ENCODE measurements around the gene SMC1B. TPM values are rescaled to one million over a fixed set of nuclear protein-coding genes. Genes with fewer than 3 reads are reported as not detected.

The SMC1B gene, protein sequence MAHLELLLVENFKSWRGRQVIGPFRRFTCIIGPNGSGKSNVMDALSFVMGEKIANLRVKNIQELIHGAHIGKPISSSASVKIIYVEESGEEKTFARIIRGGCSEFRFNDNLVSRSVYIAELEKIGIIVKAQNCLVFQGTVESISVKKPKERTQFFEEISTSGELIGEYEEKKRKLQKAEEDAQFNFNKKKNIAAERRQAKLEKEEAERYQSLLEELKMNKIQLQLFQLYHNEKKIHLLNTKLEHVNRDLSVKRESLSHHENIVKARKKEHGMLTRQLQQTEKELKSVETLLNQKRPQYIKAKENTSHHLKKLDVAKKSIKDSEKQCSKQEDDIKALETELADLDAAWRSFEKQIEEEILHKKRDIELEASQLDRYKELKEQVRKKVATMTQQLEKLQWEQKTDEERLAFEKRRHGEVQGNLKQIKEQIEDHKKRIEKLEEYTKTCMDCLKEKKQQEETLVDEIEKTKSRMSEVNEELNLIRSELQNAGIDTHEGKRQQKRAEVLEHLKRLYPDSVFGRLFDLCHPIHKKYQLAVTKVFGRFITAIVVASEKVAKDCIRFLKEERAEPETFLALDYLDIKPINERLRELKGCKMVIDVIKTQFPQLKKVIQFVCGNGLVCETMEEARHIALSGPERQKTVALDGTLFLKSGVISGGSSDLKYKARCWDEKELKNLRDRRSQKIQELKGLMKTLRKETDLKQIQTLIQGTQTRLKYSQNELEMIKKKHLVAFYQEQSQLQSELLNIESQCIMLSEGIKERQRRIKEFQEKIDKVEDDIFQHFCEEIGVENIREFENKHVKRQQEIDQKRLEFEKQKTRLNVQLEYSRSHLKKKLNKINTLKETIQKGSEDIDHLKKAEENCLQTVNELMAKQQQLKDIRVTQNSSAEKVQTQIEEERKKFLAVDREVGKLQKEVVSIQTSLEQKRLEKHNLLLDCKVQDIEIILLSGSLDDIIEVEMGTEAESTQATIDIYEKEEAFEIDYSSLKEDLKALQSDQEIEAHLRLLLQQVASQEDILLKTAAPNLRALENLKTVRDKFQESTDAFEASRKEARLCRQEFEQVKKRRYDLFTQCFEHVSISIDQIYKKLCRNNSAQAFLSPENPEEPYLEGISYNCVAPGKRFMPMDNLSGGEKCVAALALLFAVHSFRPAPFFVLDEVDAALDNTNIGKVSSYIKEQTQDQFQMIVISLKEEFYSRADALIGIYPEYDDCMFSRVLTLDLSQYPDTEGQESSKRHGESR
- total RNA-seq: not detected

DNA sequence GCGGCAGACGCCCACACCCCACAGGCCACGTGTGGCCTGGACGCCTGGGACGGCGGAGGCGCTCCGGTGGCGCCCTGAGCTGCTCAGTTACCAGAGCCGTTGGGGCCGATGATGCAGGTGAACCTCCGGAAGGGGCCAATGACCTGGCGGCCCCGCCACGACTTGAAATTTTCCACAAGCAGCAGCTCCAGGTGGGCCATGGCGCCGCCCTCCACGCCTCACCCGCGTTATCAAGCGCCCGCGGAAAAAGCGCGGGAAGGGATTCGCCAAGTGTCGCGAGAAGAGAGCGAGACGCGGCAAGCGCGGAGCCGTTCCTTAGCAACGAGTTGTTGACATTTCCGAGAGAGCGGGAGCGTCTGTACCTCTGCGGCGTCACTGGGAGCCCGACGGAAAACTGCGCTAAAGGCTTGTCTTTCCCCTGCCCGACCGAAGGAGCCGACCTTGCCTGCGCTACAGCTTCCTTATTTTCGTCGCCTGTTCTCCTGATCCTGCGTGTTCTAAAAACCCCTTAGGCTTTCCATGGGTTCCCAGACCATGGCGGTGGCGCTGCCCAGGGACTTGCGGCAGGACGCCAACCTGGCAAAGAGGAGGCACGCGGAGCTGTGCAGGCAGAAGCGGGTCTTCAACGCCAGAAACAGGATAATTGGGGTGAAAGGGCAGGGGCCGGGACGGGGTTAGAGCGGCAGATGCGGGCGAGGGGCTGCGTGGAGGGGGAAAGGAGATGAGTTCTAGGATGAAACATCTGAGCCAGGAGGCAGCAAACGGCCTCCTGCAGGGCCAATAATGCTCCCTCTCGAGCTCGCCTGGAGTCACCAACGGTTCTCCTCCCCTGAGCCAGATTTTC is at the start of gene SMC1B, which contains the start of gene RIBC2:
SMC1B (minus strand) TSS at position 232 of the 844 bp plus-strand sequence; CDS start at position 200, 32 bp downstream.
RIBC2 (plus strand) TSS at position 326 of the 844 bp plus-strand sequence; CDS start at position 520, 194 bp downstream.

DNA sequence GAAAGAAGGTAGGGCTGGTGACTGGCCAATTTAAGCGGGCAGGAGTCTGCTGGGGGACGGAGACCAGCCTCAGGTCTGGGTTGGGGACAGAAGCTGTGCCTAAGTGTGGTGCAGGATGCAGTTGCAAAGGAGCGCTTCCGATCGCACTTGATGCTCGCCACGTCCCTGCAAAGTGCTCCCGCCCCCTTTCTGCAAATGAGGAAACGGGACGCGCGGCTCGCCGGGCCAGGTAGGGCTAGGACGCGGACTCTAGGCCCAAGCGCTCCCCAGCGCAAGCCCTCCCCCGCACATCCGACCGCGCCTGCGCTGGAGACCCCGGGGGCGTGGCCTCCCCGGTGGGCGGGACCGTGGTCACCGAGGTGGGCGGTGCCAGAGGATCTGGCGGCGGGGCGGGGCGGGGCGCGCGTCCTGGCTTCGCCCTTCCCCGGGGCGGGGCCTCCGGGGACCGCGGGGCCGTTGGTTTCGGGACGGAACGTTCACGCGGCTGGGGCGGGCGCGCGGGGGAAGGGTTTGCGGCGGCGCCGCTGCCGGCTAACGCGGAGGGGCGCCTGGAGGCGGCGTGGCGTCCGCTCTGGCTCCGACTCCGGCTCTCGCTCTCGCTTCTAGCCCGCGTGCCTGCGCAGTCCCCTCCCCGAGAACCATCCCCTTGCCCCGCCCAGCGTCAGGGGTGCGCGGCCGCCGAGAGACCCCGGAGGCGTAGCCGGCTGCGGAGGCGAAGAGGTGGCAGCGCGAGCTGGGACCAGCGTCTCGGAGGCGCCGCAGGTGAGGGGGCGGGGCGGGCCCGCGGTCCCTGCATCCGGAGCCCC is 103.8 kb downstream of the SMC1B start, which contains the start of gene FAM118A:
FAM118A (plus strand) TSS at position 513 of the 806 bp plus-strand sequence. CDS start 12,446 bp downstream, outside the sequence.

Other genes with a start within 250 kb of the SMC1B start
- gene NUP50, start 249.7 kb downstream of the SMC1B start, total RNA-seq: 44.1 TPM
- gene KIAA0930, start 172.7 kb downstream of the SMC1B start, total RNA-seq: 57.9 TPM
- not detected for gene UPK3A, start 128.7 kb downstream of the SMC1B start, total RNA-seq
- gene FAM118A, start 103.7 kb downstream of the SMC1B start, total RNA-seq: 34.1 TPM
- 2.5 TPM for gene RIBC2, start 94 bp upstream of the SMC1B start, total RNA-seq
- gene FBLN1, start 89.3 kb upstream of the SMC1B start, total RNA-seq: 27.0 TPM